Activated CD8-positive, alpha-beta T cell treated with anti-CD3 and anti-CD28 coated beads, Interleukin-2, amount 10 ng/mL, durations not matched to agents 7 days and 5 days (primary cell): ENCODE measurements around the gene MOGAT1. TPM values are rescaled to one million over a fixed set of nuclear protein-coding genes. Genes with fewer than 3 reads are reported as not detected.
A peak's percentile ranks its signal among the peaks of the same experiment; 100 is the strongest.

Experiments
- ATAC-seq: fragments of 150-1000 bp; cut with Tn5 transposase; one replicate; pipeline ENCODE4 v1.10.0; 2021; ENCODE audit warnings: moderate library complexity
- CTCF ChIA-PET: fragments of 350-600 bp; sonication (Branson Sonifier 250); formaldehyde crosslinking; loops from one replicate; lab custom pipeline; 2021; ENCODE audit warnings: antibody characterized with exemption; lab: Charles Lee
- POLR2A ChIA-PET: fragments of 350-600 bp; sonication (Branson Sonifier 250); formaldehyde crosslinking; loops from one replicate; lab custom pipeline; 2021; ENCODE audit warnings: antibody characterized with exemption; lab: Charles Lee
- DNase-seq: peaks from one replicate; pipeline ENCODE4 v3.0.0-alpha.2; 2020
- H3K27ac Mint-ChIP-seq: one replicate; pipeline ENCODE4 v1.8.0; 2021; ENCODE audit warnings: mild to moderate bottlenecking, mixed read lengths
- H3K27me3 Mint-ChIP-seq: one replicate; pipeline ENCODE4 v1.8.0; 2021; ENCODE audit warnings: low read depth, mixed read lengths
- H3K36me3 Mint-ChIP-seq: one replicate; pipeline ENCODE4 v1.8.0; 2021; ENCODE audit warnings: low read depth, mixed read lengths
- H3K4me1 Mint-ChIP-seq: one replicate; pipeline ENCODE4 v1.8.0; 2021; ENCODE audit warnings: low read depth, mixed read lengths
- H3K4me3 Mint-ChIP-seq: one replicate; pipeline ENCODE4 v1.8.0; 2021; ENCODE audit warnings: mild to moderate bottlenecking, mixed read lengths
- H3K9me3 Mint-ChIP-seq: one replicate; pipeline ENCODE4 v1.8.0; 2022; ENCODE audit warnings: mixed read lengths; ENCODE audit not compliant: insufficient read depth
- total RNA-seq, 2 experiments: library from RNA; stranded (reverse); gene quantifications; one replicate each; pipeline ENCODE4 v1.2.3, GENCODE V29; 2021

MOGAT1 gene
- total RNA-seq, 2 experiments from 2014 or later, result not detected

DNA sequence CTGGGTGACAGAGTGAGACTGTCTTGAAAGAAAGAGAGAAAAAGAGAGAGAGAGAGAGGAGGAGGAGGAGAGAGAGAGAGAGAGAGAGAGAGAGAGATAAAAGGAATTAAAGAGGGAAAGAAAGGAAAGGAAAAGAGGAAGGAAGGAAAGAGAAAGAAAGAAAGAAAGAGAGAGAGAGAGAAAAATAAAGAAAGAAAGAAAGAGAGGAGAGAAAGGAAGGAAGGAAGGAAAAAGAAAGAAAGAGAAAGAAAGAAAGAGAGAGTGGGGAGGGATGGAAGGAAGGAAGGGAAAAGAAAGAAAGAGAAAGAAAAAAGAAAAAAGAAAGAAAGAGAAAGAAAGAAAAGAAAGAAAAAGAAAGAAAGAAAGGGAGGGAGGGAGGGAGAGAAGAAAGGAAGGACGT is 29.8 kb downstream of the MOGAT1 start:
- peak overlapping the region; percentile 37 for H3K27ac Mint-ChIP-seq
- peak overlapping the region; percentile 57 for H3K4me3 Mint-ChIP-seq
- peaks cover 59% of the 10 kb centered on the region for H3K27me3 Mint-ChIP-seq
- H3K36me3 Mint-ChIP-seq, result no peaks in the 10 kb centered on the region
- peaks cover 22% of the 10 kb centered on the region for H3K4me1 Mint-ChIP-seq
- ChIA-PET POLR2A (no interaction called here), CTCF (interaction anchor here (1.0 to 1.2 kb wide), 3 partner anchors 10 to 202 kb away, joined by 3 to 9 read pairs (median 5); no protein-coding TSS in a partner anchor)
- ATAC-seq (no peak), DNase-seq (no peak)
- H3K9me3 Mint-ChIP-seq, result no peaks in the 10 kb centered on the region

DNA sequence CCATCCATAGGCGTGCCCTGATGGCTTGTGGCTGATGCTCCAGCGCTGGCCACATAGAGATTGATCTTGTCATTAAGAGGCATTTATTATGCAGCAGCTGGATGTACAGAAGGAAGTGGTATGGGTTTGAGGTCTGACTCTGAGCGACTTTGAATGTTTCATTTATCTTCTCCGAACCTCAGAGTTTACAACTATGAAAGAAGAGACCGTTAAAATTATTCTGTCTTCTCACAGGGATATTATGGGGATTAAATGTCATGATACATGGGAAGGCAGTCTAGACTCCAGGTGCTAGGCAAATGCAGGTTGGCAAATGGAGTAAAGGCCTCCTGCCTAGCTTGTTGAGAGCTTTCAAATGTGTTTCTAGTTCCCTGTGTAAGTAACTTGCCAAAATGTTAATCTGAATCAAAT is 30.3 kb downstream of the MOGAT1 start:
- DNase-seq, result peak; percentile 69
- ATAC-seq, result peak; percentile 91
- ChIA-PET CTCF (interaction anchor here (1.0 to 1.2 kb wide), 4 partner anchors 11 to 237 kb away, joined by 3 to 9 read pairs (median 4); no protein-coding TSS in a partner anchor), POLR2A (no interaction called here)
- H3K36me3 Mint-ChIP-seq, result no peaks in the 10 kb centered on the region
- peak overlapping the region; percentile 57 for H3K4me3 Mint-ChIP-seq
- peaks cover 22% of the 10 kb centered on the region for H3K4me1 Mint-ChIP-seq
- no peaks in the 10 kb centered on the region for H3K9me3 Mint-ChIP-seq
- peak overlapping the region; percentile 57 for H3K27ac Mint-ChIP-seq
- H3K27me3 Mint-ChIP-seq, result peaks cover 61% of the 10 kb centered on the region

DNA sequence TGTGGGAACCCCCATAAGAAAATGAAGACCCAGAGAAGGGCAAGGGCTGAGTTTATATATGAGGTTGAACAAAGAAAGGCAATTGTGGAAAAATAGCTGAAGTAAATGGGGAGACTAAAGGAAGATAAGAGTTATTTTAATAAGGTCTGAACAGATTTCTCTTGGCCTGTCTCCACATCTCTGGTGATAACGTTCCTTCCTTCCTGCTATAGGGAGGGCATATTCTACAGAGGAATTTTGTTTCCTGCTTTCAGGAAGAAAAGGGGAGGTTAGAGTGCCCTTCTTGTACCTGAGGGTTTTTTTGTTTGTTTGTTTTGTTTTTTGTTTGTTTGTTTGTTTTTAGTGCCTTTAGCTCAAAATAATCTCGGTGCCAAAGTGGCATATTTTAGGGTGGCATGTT is 31.6 kb downstream of the MOGAT1 start:
- Mint-ChIP-seq H3K36me3 (no peaks in the 10 kb centered on the region), H3K27me3 (peaks cover 58% of the 10 kb centered on the region), H3K4me3 (no peak overlapping the region), H3K27ac (no peak overlapping the region), H3K9me3 (no peaks in the 10 kb centered on the region), H3K4me1 (peaks cover 33% of the 10 kb centered on the region)
- ATAC-seq (no peak), DNase-seq (no peak)
- CTCF ChIA-PET, result interaction anchor here (0.8 to 2.1 kb wide), 5 partner anchors 13 to 236 kb away, joined by 3 to 7 read pairs (median 3); no protein-coding TSS in a partner anchor
- POLR2A ChIA-PET, result interaction anchor here (0.7 to 1.0 kb wide), 2 partner anchors 28 to 87 kb away, joined by 3 read pairs; no protein-coding TSS in a partner anchor

DNA sequence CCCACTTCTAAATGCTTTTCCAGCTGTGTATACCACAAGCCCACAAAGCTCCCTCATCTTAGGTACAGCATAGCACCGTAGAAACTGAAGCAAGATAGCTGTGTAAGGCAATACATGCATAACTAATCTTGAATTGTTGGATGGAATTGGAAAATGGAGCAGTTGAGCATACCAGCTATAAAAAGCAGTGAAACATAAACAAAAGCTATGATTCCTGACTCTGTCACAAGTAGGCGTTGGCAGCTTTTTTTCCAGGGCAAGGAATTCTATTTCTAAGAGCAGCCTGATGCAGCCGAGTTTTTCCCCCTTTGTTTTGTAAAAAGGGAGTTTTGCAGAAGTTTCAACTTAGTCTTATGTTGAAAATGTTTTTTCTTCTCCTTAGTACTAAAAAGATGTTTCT is 32.4 kb downstream of the MOGAT1 start:
- ATAC-seq, result no peak
- Mint-ChIP-seq H3K27ac (no peak overlapping the region), H3K27me3 (peaks cover 53% of the 10 kb centered on the region), H3K9me3 (no peaks in the 10 kb centered on the region), H3K4me1 (peaks cover 36% of the 10 kb centered on the region), H3K36me3 (no peaks in the 10 kb centered on the region), H3K4me3 (no peak overlapping the region)
- DNase-seq, result no peak
- POLR2A ChIA-PET, result interaction anchor here (0.7 to 1.0 kb wide), 2 partner anchors 27 to 86 kb away, joined by 3 read pairs; no protein-coding TSS in a partner anchor
- CTCF ChIA-PET, result interaction anchor here (0.9 to 2.1 kb wide), 7 partner anchors 13 to 235 kb away, joined by 3 to 7 read pairs (median 3); no protein-coding TSS in a partner anchor

DNA sequence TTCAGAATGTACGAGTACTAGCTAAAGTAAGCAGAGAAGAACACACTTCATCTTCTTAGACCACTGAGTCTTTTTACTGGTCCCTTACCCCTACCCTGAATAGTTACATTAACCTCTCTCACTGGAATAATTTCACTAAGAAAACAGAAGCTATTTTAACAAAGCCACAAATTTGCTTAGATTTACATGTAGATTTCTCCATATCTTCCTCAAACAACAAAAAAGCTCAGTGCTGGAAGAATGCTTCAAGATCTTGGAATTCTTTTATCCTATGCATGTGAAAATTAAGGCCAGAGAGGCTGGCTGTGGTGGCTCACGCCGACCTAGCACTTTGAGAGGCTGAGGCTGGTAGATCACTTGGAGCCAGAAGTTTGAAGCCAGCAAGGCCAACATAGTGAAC is 35.2 kb downstream of the MOGAT1 start:
- ATAC-seq (no peak), DNase-seq (no peak)
- Mint-ChIP-seq H3K27ac (peak overlapping the region; percentile 55), H3K4me3 (no peak overlapping the region), H3K9me3 (no peaks in the 10 kb centered on the region), H3K4me1 (peaks cover 33% of the 10 kb centered on the region), H3K36me3 (no peaks in the 10 kb centered on the region), H3K27me3 (peaks cover 41% of the 10 kb centered on the region)
- POLR2A ChIA-PET, result interaction anchor here (0.6 to 0.8 kb wide), 4 partner anchors 53 to 1405 kb away, joined by 3 to 4 read pairs (median 3); no protein-coding TSS in a partner anchor
- CTCF ChIA-PET, result interaction anchor here (1.0 to 5.3 kb wide), 16 partner anchors 10 to 265 kb away, joined by 3 to 38 read pairs (median 4); no protein-coding TSS in a partner anchor

DNA sequence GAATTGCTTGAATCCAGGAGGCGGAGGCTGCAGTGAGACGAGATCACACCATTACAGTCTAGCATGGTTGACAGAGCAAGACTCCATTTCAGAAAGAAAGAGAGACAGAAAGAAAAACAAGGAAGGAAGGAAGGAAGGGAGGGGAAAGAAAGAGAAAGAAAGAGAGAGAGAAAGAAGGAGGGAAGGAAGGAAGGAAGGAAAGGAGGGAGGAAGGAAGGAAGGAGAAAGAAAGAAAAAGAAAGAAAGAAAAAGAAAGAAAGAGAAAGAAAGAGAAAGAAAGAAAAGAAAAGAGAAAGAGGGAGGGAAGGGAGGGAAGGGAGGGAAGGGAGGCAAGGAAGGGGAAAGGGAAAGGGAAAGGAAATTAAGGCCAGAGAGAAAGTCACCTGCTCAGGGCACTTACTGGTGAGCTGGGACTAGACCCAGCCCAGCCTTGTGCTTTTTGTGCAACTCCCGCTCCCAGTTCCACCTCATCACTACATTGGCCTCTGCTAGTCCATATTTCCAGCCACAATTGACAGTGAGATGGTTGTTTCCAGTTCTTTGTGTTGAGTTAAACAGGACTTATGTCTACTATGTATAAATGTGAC is 35.7 kb downstream of the MOGAT1 start:
- H3K36me3 Mint-ChIP-seq, result no peaks in the 10 kb centered on the region
- ATAC-seq, result no peak
- H3K27me3 Mint-ChIP-seq, result peaks cover 36% of the 10 kb centered on the region
- peak overlapping the region; percentile 55 for H3K27ac Mint-ChIP-seq
- no peak for DNase-seq
- peaks cover 27% of the 10 kb centered on the region for H3K4me1 Mint-ChIP-seq
- ChIA-PET POLR2A (interaction anchor here (0.6 to 0.8 kb wide), 3 partner anchors 164 to 1406 kb away, joined by 3 to 4 read pairs (median 3); no protein-coding TSS in a partner anchor), CTCF (interaction anchor here (0.6 to 5.3 kb wide), 35 partner anchors 9 to 389 kb away, joined by 3 to 38 read pairs (median 4); no protein-coding TSS in a partner anchor)
- no peak overlapping the region for H3K4me3 Mint-ChIP-seq
- no peaks in the 10 kb centered on the region for H3K9me3 Mint-ChIP-seq

DNA sequence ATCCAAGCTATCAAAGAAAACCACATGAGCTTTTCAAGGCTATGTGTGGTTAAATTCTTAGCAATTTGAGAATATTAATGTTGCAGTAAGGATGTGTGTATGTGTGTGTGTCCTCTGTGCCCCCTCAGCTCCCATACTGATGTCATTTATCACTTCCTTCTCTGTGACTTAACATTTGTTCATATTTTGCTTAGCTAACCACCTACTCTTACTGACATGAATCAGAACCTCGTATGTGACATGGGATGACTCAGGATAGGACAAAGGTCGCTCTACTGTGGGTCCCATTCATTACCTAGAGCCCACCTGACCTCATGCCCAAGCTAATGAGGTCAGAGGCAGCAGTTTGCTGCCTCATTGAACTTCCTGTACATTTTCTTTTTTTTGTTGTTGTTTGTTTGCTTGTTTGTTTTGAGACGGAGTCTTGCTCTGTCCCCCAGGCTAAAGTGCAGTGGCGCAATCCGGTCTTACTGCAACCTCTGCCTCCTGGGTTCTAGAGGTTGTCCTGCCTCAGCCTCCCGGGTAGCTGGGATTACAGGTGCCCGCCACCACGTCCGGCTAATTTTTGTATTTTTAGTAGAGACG is 36.3 kb downstream of the MOGAT1 start:
- peak; percentile 55 for ATAC-seq
- CTCF ChIA-PET, result interaction anchor here (0.6 to 5.3 kb wide), 33 partner anchors 9 to 390 kb away, joined by 3 to 38 read pairs (median 4); no protein-coding TSS in a partner anchor

DNA sequence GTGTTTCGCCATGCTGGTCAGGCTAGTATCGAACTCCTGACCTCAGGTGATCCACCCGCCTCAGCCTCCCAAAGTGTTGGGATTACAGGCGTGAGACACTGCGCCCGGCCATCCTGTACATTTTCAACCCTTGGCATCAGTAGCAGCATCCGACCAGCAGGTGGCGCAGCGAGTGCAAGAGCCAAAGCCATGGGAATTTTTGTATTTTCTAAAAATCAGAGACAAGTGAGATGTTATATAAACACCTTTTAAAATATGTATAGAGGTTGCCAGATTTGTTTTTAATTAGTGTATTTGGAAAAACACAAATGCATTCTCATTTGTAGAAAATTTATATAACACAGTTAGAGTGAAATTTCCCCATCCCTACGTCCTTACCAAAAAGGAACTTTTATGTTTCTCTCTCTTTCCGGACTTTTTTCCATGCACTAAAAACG is 36.8 kb downstream of the MOGAT1 start:
- Mint-ChIP-seq H3K4me1 (peaks cover 23% of the 10 kb centered on the region), H3K27me3 (peaks cover 34% of the 10 kb centered on the region)

More for the DNA sequence above, 36.3 kb downstream of the MOGAT1 start:
- no peak overlapping the region for H3K4me3 Mint-ChIP-seq
- DNase-seq, result no peak
- H3K9me3 Mint-ChIP-seq, result no peaks in the 10 kb centered on the region
- no peak overlapping the region for H3K27ac Mint-ChIP-seq
- no peaks in the 10 kb centered on the region for H3K36me3 Mint-ChIP-seq
- POLR2A ChIA-PET, result no interaction called here
- H3K4me1 Mint-ChIP-seq, result peaks cover 25% of the 10 kb centered on the region
- peaks cover 36% of the 10 kb centered on the region for H3K27me3 Mint-ChIP-seq

DNA sequence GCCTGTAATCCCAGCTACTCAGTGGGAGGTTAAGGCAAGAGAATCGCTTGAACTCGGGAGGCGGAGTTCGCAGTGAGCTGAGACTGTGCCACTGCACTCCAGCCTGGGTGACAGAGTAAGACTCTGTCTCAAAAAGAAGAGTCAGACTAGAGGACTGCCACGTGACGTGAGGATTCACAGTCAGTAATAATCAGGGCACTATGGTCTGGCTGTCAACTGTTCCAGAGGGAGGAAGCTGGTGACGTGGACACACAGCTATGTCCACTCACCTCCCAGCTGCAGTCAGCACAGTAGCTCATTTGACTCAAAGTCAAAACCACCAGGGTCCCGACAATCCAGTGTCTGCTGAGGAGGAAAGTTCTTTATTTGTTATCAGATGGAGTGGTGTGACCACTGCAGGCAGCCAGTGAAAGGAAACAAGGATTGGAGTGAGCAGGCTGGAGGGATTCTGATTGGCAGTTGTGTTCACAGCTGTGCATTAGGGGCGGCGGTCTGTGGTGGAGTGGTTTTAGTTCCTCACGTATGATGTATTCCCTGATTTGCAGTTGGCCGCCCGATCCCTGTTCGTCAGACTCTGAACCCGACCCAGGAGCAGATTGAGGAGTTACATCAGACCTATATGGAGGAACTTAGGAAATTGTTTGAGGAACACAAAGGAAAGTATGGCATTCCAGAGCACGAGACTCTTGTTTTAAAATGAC is 37.9 kb downstream of the MOGAT1 start:
- H3K27ac Mint-ChIP-seq, result no peak overlapping the region
- ChIA-PET CTCF (interaction anchor here (0.7 to 5.3 kb wide), 18 partner anchors 13 to 391 kb away, joined by 3 to 38 read pairs (median 5); no protein-coding TSS in a partner anchor), POLR2A (no interaction called here)
- ATAC-seq (peak; percentile 49), DNase-seq (no peak)
- H3K36me3 Mint-ChIP-seq, result no peaks in the 10 kb centered on the region
- H3K9me3 Mint-ChIP-seq, result no peaks in the 10 kb centered on the region
- peaks cover 20% of the 10 kb centered on the region for H3K4me1 Mint-ChIP-seq
- no peak overlapping the region for H3K4me3 Mint-ChIP-seq
- H3K27me3 Mint-ChIP-seq, result peaks cover 39% of the 10 kb centered on the region

More for the DNA sequence above, 36.8 kb downstream of the MOGAT1 start:
- no peak overlapping the region for H3K27ac Mint-ChIP-seq
- ChIA-PET CTCF (interaction anchor here (0.8 to 5.3 kb wide), 34 partner anchors 9 to 390 kb away, joined by 3 to 38 read pairs (median 4); no protein-coding TSS in a partner anchor), POLR2A (no interaction called here)
- H3K9me3 Mint-ChIP-seq, result no peaks in the 10 kb centered on the region
- no peak overlapping the region for H3K4me3 Mint-ChIP-seq
- ATAC-seq, result peak; percentile 70
- H3K36me3 Mint-ChIP-seq, result no peaks in the 10 kb centered on the region
- DNase-seq, result peak; percentile 81

DNA sequence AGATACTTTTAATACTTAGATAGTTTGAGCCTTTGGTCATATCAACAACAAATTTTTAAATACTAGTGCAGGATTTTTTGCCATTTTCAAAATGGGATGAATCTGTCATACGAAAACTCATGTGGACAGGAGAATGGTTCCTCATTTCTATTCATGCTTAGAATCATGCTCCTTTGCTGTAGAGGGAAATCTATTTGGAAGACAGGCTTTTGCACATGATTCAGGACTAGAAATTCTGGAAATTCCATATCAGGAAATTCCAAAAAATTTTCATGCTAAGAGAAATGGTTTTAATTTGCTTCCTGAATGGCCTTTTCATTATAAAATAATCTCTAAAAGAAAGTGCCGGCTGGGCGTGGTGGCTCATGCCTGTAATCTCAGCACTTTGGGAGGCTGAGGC is 39.3 kb downstream of the MOGAT1 start:
- Mint-ChIP-seq H3K27ac (no peak overlapping the region), H3K27me3 (peaks cover 36% of the 10 kb centered on the region), H3K4me1 (peaks cover 23% of the 10 kb centered on the region), H3K9me3 (no peaks in the 10 kb centered on the region), H3K36me3 (no peaks in the 10 kb centered on the region), H3K4me3 (no peak overlapping the region)
- ChIA-PET CTCF (interaction anchor here (1.1 to 5.3 kb wide), 4 partner anchors 11 to 229 kb away, joined by 5 to 28 read pairs (median 15); no protein-coding TSS in a partner anchor), POLR2A (interaction anchor here (0.6 kb wide), 1 partner anchor 43 kb away, joined by 3 read pairs; no protein-coding TSS in a partner anchor)
- DNase-seq (no peak), ATAC-seq (no peak)
